ENCODE results near the gene SAMD3. TPM values are rescaled to one million over a fixed set of nuclear protein-coding genes. Genes with fewer than 3 reads are reported as not detected.
A peak's percentile ranks its signal among the peaks of the same experiment; 100 is the strongest.

Gene SAMD3
- total and polyA plus RNA-seq, 2 experiments from 2014 or later = 0.32 to 0.73 TPM

- DNase-seq = peak; percentile 36
- no peak overlapping the region for H3K27ac ChIP-seq
- H3K9me2 ChIP-seq (ENCODE audit: insufficient read depth) = no peaks in the 10 kb centered on the region
- H2AFZ ChIP-seq = no peak overlapping the region
- no peaks in the 10 kb centered on the region for H3K27me3 ChIP-seq (replicated peaks; ENCODE audit: insufficient read depth)
- H3K4me2 ChIP-seq (ENCODE audit: unreplicated experiment) = no peak overlapping the region
- H3K9ac ChIP-seq = no peak overlapping the region
- in situ Hi-C loops (cut with MboI) = no loop called here
- 94 to 95% methylated on average over 2 of the region's 2 CpGs for WGBS, 2 experiments (ENCODE audit: low coverage in 1 of 2, low lambda C conversion rate in 2 of 2, missing lambda C conversion rate in 2 of 2)
- no peaks in the 10 kb centered on the region for H3K79me2 ChIP-seq (ENCODE audit: insufficient read depth)
- no peaks in the 10 kb centered on the region for H3F3A ChIP-seq (ENCODE audit: insufficient read depth)
- H3K36me3 ChIP-seq (ENCODE audit: low read depth) = no peaks in the 10 kb centered on the region
- TF ChIP-seq EZH2 (IDR thresholded peaks at IDR 0.05; ENCODE audit: insufficient read depth, poor library complexity, severe bottlenecking) = no peak
- no peak for TF ChIP-seq EZH2phosphoT487 (IDR thresholded peaks at IDR 0.05; ENCODE audit: insufficient read depth, low read depth)
- no peaks in the 10 kb centered on the region for H3K9me3 ChIP-seq (ENCODE audit: low read depth)
- no peaks in the 10 kb centered on the region for H4K20me1 ChIP-seq (ENCODE audit: insufficient read depth)
- no peaks in the 10 kb centered on the region for H3K4me1 ChIP-seq (ENCODE audit: insufficient read depth)
- H3K4me3 ChIP-seq = no peak overlapping the region
Measured at GRCh38 chr6:130140084-130140483, 82.7 kb downstream of the SAMD3 start.

GRCh38 chr6:130138909-130139242 lies 83.9 kb downstream of the SAMD3 start:
- no peak for DNase-seq
- H3K27ac ChIP-seq = no peak overlapping the region
- WGBS, 2 experiments (ENCODE audit: low coverage in 1 of 2, low lambda C conversion rate in 2 of 2, missing lambda C conversion rate in 2 of 2) = 94 to 99% methylated on average over 3 of the region's 3 CpGs
- no peak overlapping the region for H3K4me2 ChIP-seq (ENCODE audit: unreplicated experiment)
- no peaks in the 10 kb centered on the region for H4K20me1 ChIP-seq (ENCODE audit: insufficient read depth)
- H2AFZ ChIP-seq = no peak overlapping the region
- no peaks in the 10 kb centered on the region for H3K79me2 ChIP-seq (ENCODE audit: insufficient read depth)
- H3K9me3 ChIP-seq (ENCODE audit: low read depth) = no peaks in the 10 kb centered on the region
- TF ChIP-seq EZH2 (IDR thresholded peaks at IDR 0.05; ENCODE audit: insufficient read depth, poor library complexity, severe bottlenecking) = no peak
- no peak for TF ChIP-seq EZH2phosphoT487 (IDR thresholded peaks at IDR 0.05; ENCODE audit: insufficient read depth, low read depth)
- H3K27me3 ChIP-seq (replicated peaks; ENCODE audit: insufficient read depth) = no peaks in the 10 kb centered on the region
- H3K9me2 ChIP-seq (ENCODE audit: insufficient read depth) = no peaks in the 10 kb centered on the region
- no peak overlapping the region for H3K4me3 ChIP-seq
- no peak overlapping the region for H3K9ac ChIP-seq
- H3F3A ChIP-seq (ENCODE audit: insufficient read depth) = no peaks in the 10 kb centered on the region
- in situ Hi-C loops (cut with MboI) = no loop called here
- no peaks in the 10 kb centered on the region for H3K4me1 ChIP-seq (ENCODE audit: insufficient read depth)
- no peaks in the 10 kb centered on the region; the same call in 1 of the 2 replicates for H3K36me3 ChIP-seq (ENCODE audit: low read depth)

GRCh38 chr6:130138116-130138908 lies 84.4 kb downstream of the SAMD3 start:
- Histone ChIP-seq H3K9me3 (ENCODE audit: low read depth) (no peaks in the 10 kb centered on the region), H3K4me3 (no peak overlapping the region), H3K36me3 (ENCODE audit: low read depth) (no peaks in the 10 kb centered on the region; the same call in 1 of the 2 replicates), H3K79me2 (ENCODE audit: insufficient read depth) (no peaks in the 10 kb centered on the region), H3F3A (ENCODE audit: insufficient read depth) (no peaks in the 10 kb centered on the region), H3K4me1 (ENCODE audit: insufficient read depth) (no peaks in the 10 kb centered on the region), H3K27ac (no peak overlapping the region), H3K9me2 (ENCODE audit: insufficient read depth) (no peaks in the 10 kb centered on the region), H3K9ac (no peak overlapping the region), H4K20me1 (ENCODE audit: insufficient read depth) (no peaks in the 10 kb centered on the region), H2AFZ (no peak overlapping the region), H3K27me3 (replicated peaks; ENCODE audit: insufficient read depth) (no peaks in the 10 kb centered on the region), H3K4me2 (ENCODE audit: unreplicated experiment) (no peak overlapping the region)
- no peak for DNase-seq
- in situ Hi-C loops (cut with MboI) = no loop called here
- TF ChIP-seq EZH2 (IDR thresholded peaks at IDR 0.05; ENCODE audit: insufficient read depth, poor library complexity, severe bottlenecking) (no peak), EZH2phosphoT487 (IDR thresholded peaks at IDR 0.05; ENCODE audit: insufficient read depth, low read depth) (no peak)
- WGBS, 2 experiments (ENCODE audit: low coverage in 1 of 2, low lambda C conversion rate in 2 of 2, missing lambda C conversion rate in 2 of 2) = 80% methylated on average over 7 of the region's 7 CpGs

GRCh38 chr6:130136798-130137197 lies 86.0 kb downstream of the SAMD3 start:
- H3K4me1 ChIP-seq (ENCODE audit: insufficient read depth) = no peaks in the 10 kb centered on the region
- TF ChIP-seq EZH2phosphoT487 (IDR thresholded peaks at IDR 0.05; ENCODE audit: insufficient read depth, low read depth) (no peak), EZH2 (IDR thresholded peaks at IDR 0.05; ENCODE audit: insufficient read depth, poor library complexity, severe bottlenecking) (no peak)
- no peak overlapping the region for H3K9ac ChIP-seq
- no peaks in the 10 kb centered on the region for H3K9me2 ChIP-seq (ENCODE audit: insufficient read depth)
- no peaks in the 10 kb centered on the region; the same call in 1 of the 2 replicates for H3K36me3 ChIP-seq (ENCODE audit: low read depth)
- no peak overlapping the region for H3K27ac ChIP-seq
- H3K79me2 ChIP-seq (ENCODE audit: insufficient read depth) = no peaks in the 10 kb centered on the region
- H2AFZ ChIP-seq = no peak overlapping the region
- in situ Hi-C loops (cut with MboI) = no loop called here
- WGBS, 2 experiments (ENCODE audit: low coverage in 1 of 2, low lambda C conversion rate in 2 of 2, missing lambda C conversion rate in 2 of 2) = 91 to 93% methylated on average over 2 of the region's 2 CpGs
- no peak overlapping the region for H3K4me3 ChIP-seq
- DNase-seq = no peak
- H3K4me2 ChIP-seq (ENCODE audit: unreplicated experiment) = no peak overlapping the region
- H4K20me1 ChIP-seq (ENCODE audit: insufficient read depth) = no peaks in the 10 kb centered on the region
- H3K27me3 ChIP-seq (replicated peaks; ENCODE audit: insufficient read depth) = no peaks in the 10 kb centered on the region
- H3K9me3 ChIP-seq (ENCODE audit: low read depth) = no peaks in the 10 kb centered on the region
- H3F3A ChIP-seq (ENCODE audit: insufficient read depth) = no peaks in the 10 kb centered on the region

Data from GM23248 (cell line).